GM23248 (cell line): ENCODE measurements around the gene KIF12.

ENCODE experiments used
- EZH2 ChIP-seq: fragments of 200-600 bp; sonication (generic); IDR thresholded peaks from 2 replicates; pipeline ENCODE4 v1.6.1; 2018; ENCODE audit warnings: antibody characterized with exemption, mild to moderate bottlenecking; ENCODE audit not compliant: insufficient read depth, poor library complexity, severe bottlenecking
- EZH2phosphoT487 ChIP-seq: fragments of 200-600 bp; sonication (generic); IDR thresholded peaks from 2 replicates; pipeline ENCODE4 v1.6.1; 2018; ENCODE audit warnings: antibody characterized with exemption, moderate library complexity, mild to moderate bottlenecking, low read depth; ENCODE audit not compliant: insufficient read depth

GRCh38 chr9:114070188-114071103 lies 28.6 kb downstream of the KIF12 start:
- TF ChIP-seq EZH2 (no peak), EZH2phosphoT487 (no peak)
